Smooth muscle cell (in vitro differentiated cells): ENCODE measurements around the gene C17orf50. TPM values are rescaled to one million over a fixed set of nuclear protein-coding genes. Genes with fewer than 3 reads are reported as not detected.
A peak's percentile ranks its signal among the peaks of the same experiment; 100 is the strongest.

ENCODE experiments used
- DNase-seq: peaks from one replicate; lab custom pipeline; 2025; ENCODE audit not compliant: unreplicated experiment; lab: John Stamatoyannopoulos, UW
- H2AFZ ChIP-seq: fragments of 200-600 bp; sonication (generic); 2 replicates; pipeline ENCODE4 v1.6.0; 2016; ENCODE audit warnings: antibody characterized with exemption, low read depth, mild to moderate bottlenecking
- H3F3A ChIP-seq: fragments of 200-600 bp; sonication (generic); 2 replicates; pipeline ENCODE4 v1.6.0; 2017; ENCODE audit warnings: antibody characterized with exemption, low read depth
- H3K27ac ChIP-seq: fragments of 200-600 bp; sonication (generic); 2 replicates; pipeline ENCODE4 v1.5.1; 2016; ENCODE audit warnings: low read depth, mild to moderate bottlenecking
- H3K27me3 ChIP-seq: fragments of 200-600 bp; sonication (generic); 2 replicates; pipeline ENCODE4 v1.6.1; 2016; ENCODE audit warnings: low read depth, mild to moderate bottlenecking
- H3K36me3 ChIP-seq: fragments of 200-600 bp; sonication (generic); 2 replicates; pipeline ENCODE4 v1.5.1; 2016; ENCODE audit warnings: low read depth
- H3K4me1 ChIP-seq: fragments of 200-600 bp; sonication (generic); 2 replicates; pipeline ENCODE4 v1.5.1; 2016; ENCODE audit warnings: low read depth
- H3K4me2 ChIP-seq: fragments of 200-600 bp; sonication (generic); 2 replicates; pipeline ENCODE4 v1.6.0; 2016; ENCODE audit warnings: mild to moderate bottlenecking
- H3K4me3 ChIP-seq: fragments of 200-600 bp; sonication (generic); 2 replicates; pipeline ENCODE4 v1.5.1; 2016; ENCODE audit warnings: mild to moderate bottlenecking
- H3K79me2 ChIP-seq: fragments of 200-600 bp; sonication (generic); 2 replicates; pipeline ENCODE4 v1.6.0; 2016; ENCODE audit warnings: low read depth, mild to moderate bottlenecking
- H3K9ac ChIP-seq: fragments of 200-600 bp; sonication (generic); 2 replicates; pipeline ENCODE4 v1.6.0; 2016; ENCODE audit warnings: low read depth
- H3K9me3 ChIP-seq: fragments of 200-600 bp; sonication (generic); replicated peaks from 2 replicates; pipeline ENCODE4 v1.5.1; 2016; ENCODE audit warnings: low read depth
- H4K20me1 ChIP-seq: fragments of 200-600 bp; sonication (generic); 2 replicates; pipeline ENCODE4 v1.6.0; 2016; ENCODE audit warnings: low read depth
- whole genome bisulfite sequencing: methylation state at CpG from one replicate; pipeline ENCODE4 v1.1.7; 2016; ENCODE audit warnings: low lambda C conversion rate; 5-methylcytosine and 5-hydroxymethylcytosine counted together
- polyA plus RNA-seq: library from polyadenylated mRNA; unstranded; fragments of >200 nt; fragmentation: Nextera tagmentation; extraction: Ambion mirVana; gene quantifications from 2 replicates; pipeline ENCODE4 v1.2.1, GENCODE V29; 2016
- total RNA-seq: library from RNA; depleted of rRNA; stranded (reverse); fragments of >200 nt; gene quantifications from 2 replicates; pipeline ENCODE4 v1.2.3, GENCODE V29; 2014
- TF ChIP-seq, protein P1 (sequence below): fragments of 200-600 bp; sonication (generic); IDR thresholded peaks from 2 replicates; pipeline ENCODE4 v1.5.1; 2017; ENCODE audit warnings: borderline replicate concordance, mild to moderate bottlenecking, antibody characterized with exemption; ENCODE audit not compliant: insufficient read depth, poor library complexity, severe bottlenecking

The C17orf50 gene
- total and polyA plus RNA-seq, 2 experiments from 2014 or later, result 0.33 TPM; not detected in 1

- TF ChIP-seq, protein P1, sequence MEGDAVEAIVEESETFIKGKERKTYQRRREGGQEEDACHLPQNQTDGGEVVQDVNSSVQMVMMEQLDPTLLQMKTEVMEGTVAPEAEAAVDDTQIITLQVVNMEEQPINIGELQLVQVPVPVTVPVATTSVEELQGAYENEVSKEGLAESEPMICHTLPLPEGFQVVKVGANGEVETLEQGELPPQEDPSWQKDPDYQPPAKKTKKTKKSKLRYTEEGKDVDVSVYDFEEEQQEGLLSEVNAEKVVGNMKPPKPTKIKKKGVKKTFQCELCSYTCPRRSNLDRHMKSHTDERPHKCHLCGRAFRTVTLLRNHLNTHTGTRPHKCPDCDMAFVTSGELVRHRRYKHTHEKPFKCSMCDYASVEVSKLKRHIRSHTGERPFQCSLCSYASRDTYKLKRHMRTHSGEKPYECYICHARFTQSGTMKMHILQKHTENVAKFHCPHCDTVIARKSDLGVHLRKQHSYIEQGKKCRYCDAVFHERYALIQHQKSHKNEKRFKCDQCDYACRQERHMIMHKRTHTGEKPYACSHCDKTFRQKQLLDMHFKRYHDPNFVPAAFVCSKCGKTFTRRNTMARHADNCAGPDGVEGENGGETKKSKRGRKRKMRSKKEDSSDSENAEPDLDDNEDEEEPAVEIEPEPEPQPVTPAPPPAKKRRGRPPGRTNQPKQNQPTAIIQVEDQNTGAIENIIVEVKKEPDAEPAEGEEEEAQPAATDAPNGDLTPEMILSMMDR, result no peak
- Histone ChIP-seq H3K27me3 (no peaks in the 10 kb centered on the region), H4K20me1 (no peaks in the 10 kb centered on the region), H3K36me3 (no peaks in the 10 kb centered on the region), H3K4me1 (peaks cover 7% of the 10 kb centered on the region), H3K79me2 (peaks cover 34% of the 10 kb centered on the region), H3K9me3 (no peaks in the 10 kb centered on the region), H3F3A (peaks cover 29% of the 10 kb centered on the region), H3K27ac (no peak overlapping the region), H3K4me3 (no peak overlapping the region), H2AFZ (no peak overlapping the region), H3K9ac (no peak overlapping the region), H3K4me2 (peak overlapping the region; percentile 93)
- no peak for DNase-seq
- 63% methylated on average over 3 of the region's 3 CpGs for WGBS
These were observed 32.6 kb downstream of the C17orf50 start for GRCh38 chr17:35793257-35793656.

DNA sequence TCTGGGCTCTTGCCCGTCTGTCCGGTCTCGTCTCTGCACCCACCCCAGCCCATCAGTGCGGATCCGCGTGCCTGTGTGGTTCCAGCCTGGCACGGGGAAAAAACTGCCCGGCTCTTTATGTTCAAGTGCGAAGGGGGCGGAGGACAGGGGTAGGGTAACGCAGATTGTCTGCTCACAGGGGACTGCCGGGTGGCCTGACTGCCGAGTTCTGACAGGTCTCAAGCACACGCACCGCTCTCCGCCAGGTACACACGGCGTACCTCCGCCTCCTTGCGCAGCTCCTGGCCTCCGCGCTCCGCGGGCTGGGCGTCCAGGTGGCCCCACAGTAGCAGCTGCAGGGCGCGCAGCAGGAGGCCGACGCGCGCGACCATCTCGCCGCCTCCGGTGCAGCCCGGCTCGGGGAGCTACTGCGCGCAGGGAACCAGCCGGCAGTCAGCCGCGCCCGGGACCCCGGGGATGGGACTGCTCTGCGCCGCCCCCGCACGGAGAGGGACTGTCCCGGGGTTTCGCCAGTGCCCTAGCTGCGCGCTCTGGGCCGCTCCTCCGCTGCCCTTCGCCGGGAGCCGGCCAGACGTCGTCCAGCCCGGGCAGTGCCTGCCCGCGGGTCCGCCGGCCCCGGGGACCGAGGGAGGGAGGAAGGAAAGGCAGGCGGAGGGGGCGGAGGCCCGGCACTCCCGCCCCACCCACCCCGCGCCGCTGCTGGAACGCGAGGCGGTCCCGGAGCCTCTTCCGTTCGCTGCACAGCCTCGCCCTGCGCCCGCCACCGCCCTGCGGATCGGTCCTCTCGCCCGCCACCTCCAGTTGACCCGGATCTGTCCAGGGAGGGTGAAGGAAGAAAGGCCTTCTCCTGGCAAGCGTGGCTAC, 34.6 kb downstream of the C17orf50 start, which contains the start of gene MMP28:
Gene MMP28, minus strand, starts transcription at position 635 of the 864 bp plus-strand sequence. Its CDS starts 264 bp downstream, at position 371.
- Histone ChIP-seq H3K27me3 (no peaks in the 10 kb centered on the region), H3K4me2 (peak within 1 kb of the TSS; percentile 93), H3K9ac (no peak within 1 kb of the TSS), H3K36me3 (no peaks in the 10 kb centered on the region), H3K79me2 (peaks cover 32% of the 10 kb centered on the region), H3K9me3 (no peaks in the 10 kb centered on the region), H3K4me1 (no peaks in the 10 kb centered on the region), H3K4me3 (peak within 1 kb of the TSS; percentile 65), H2AFZ (peak within 1 kb of the TSS; percentile 74), H3F3A (peaks cover 15% of the 10 kb centered on the region), H3K27ac (no peak within 1 kb of the TSS), H4K20me1 (no peaks in the 10 kb centered on the region)
- TF ChIP-seq, protein P1, result no peak
- DNase-seq, result no peak
- 1% methylated on average over 58 of the region's 89 CpGs for WGBS

DNA sequence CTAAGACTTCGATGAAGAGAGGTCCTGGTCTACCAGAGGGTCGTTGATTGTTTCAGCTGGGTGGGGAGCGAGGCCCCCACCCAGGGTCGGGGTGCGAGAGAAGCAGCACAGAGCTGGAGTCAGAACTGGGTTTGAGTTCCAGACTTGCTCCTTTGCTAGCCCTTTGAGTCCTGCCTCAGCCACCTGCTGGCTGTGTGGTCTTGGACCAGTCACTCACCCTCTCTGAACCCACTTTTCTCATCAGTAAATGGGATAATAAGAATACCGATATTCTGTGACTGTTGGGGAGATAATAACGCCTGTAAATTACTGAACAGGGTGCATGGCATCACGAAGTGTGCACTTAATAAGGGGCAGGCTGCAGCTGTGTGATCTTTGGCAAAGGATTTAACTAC, 35.2 kb downstream of the C17orf50 start:
- peak overlapping the region; percentile 93 for H3K4me2 ChIP-seq
- no peaks in the 10 kb centered on the region for H3K9me3 ChIP-seq
- H2AFZ ChIP-seq, result peak overlapping the region; percentile 74
- H3K27ac ChIP-seq, result no peak overlapping the region
- H3K4me3 ChIP-seq, result peak overlapping the region; percentile 65
- no peaks in the 10 kb centered on the region for H4K20me1 ChIP-seq
- 41% methylated on average over 8 of the region's 8 CpGs for WGBS
- no peak for DNase-seq
- H3K9ac ChIP-seq, result no peak overlapping the region
- H3F3A ChIP-seq, result peaks cover 15% of the 10 kb centered on the region
- H3K27me3 ChIP-seq, result no peaks in the 10 kb centered on the region
- TF ChIP-seq, protein P1, result no peak
- H3K36me3 ChIP-seq, result no peaks in the 10 kb centered on the region
- peaks cover 25% of the 10 kb centered on the region for H3K79me2 ChIP-seq
- no peaks in the 10 kb centered on the region for H3K4me1 ChIP-seq
